ENCODE results near the gene RERE.

- no peak for TF ChIP-seq POLR2AphosphoS5 (IDR thresholded peaks at IDR 0.05; ENCODE audit: low read depth, low read length)
- TF ChIP-seq EZH2 (IDR thresholded peaks at IDR 0.05): no peak
- TF ChIP-seq CTCF (IDR thresholded peaks at IDR 0.05 in 2 of 3, conservative IDR thresholded peaks at IDR 0.05 in 1 of 3; ENCODE audit: borderline replicate concordance in 1 of 3, insufficient read depth in 1 of 3, low read depth in 2 of 3, low read length in 2 of 3): no peak
- TF ChIP-seq YY1 (IDR thresholded peaks at IDR 0.05; ENCODE audit: extremely low read depth, insufficient replicate concordance, low read depth, low read length): no peak
- TF ChIP-seq POLR2A (IDR thresholded peaks at IDR 0.05; ENCODE audit: borderline replicate concordance, extremely low read depth, insufficient read depth, insufficient read length): no peak
- TF ChIP-seq CEBPB (IDR thresholded peaks at IDR 0.05; ENCODE audit: low read depth): no peak
- TF ChIP-seq ATF3 (IDR thresholded peaks at IDR 0.05): no peak
- no peak for TF ChIP-seq SRF (IDR thresholded peaks at IDR 0.05; ENCODE audit: low read depth)
These were observed 278.9 kb downstream of the RERE start for GRCh38 chr1:8538502-8538901.
